ENCODE data around the gene FRMD4A. TPM values are rescaled to one million over a fixed set of nuclear protein-coding genes. Genes with fewer than 3 reads are reported as not detected.

Gene FRMD4A
- total RNA-seq, 1 donor from 2014 or later = 33.3 TPM

GRCh38 chr10:14186245-14186644 lies 144.5 kb downstream of the FRMD4A start:
- no peak for DNase-seq

- DNase-seq = no peak
Observed at GRCh38 chr10:14185316-14186045, 145.2 kb downstream of the FRMD4A start.

- DNase-seq = peak; percentile 21
Observed at GRCh38 chr10:14184841-14185315, 145.8 kb downstream of the FRMD4A start.

GRCh38 chr10:14182781-14183180 lies 147.9 kb downstream of the FRMD4A start:
- no peak for DNase-seq

- DNase-seq = no peak
Observed at GRCh38 chr10:14181567-14181936, 149.2 kb downstream of the FRMD4A start.

GRCh38 chr10:14180911-14181566 lies 149.7 kb downstream of the FRMD4A start:
- no peak for DNase-seq

- no peak for DNase-seq
Observed at GRCh38 chr10:14179251-14179650, 151.5 kb downstream of the FRMD4A start.

- DNase-seq = peak; percentile 41
Observed at GRCh38 chr10:14173706-14174594, 156.8 kb downstream of the FRMD4A start.

GRCh38 chr10:14173391-14173705 lies 157.4 kb downstream of the FRMD4A start:
- DNase-seq = no peak

- DNase-seq = no peak
Observed at GRCh38 chr10:14172336-14172950, 158.3 kb downstream of the FRMD4A start.

- no peak for DNase-seq
Observed at GRCh38 chr10:14171336-14171735, 159.4 kb downstream of the FRMD4A start.

GRCh38 chr10:14163377-14164086 lies 167.2 kb downstream of the FRMD4A start:
- no peak for DNase-seq

GRCh38 chr10:14162629-14163344 lies 167.9 kb downstream of the FRMD4A start:
- DNase-seq = no peak

GRCh38 chr10:14162061-14162460 lies 168.7 kb downstream of the FRMD4A start:
- no peak for DNase-seq

GRCh38 chr10:14160299-14160698 lies 170.4 kb downstream of the FRMD4A start:
- no peak for DNase-seq

GRCh38 chr10:14158575-14158974 lies 172.1 kb downstream of the FRMD4A start:
- DNase-seq = no peak

GRCh38 chr10:14156104-14156503 lies 174.6 kb downstream of the FRMD4A start:
- DNase-seq = no peak

- DNase-seq = no peak
Observed at GRCh38 chr10:14153570-14154055, 177.1 kb downstream of the FRMD4A start.

- no peak for DNase-seq
Observed at GRCh38 chr10:14151571-14151970, 179.2 kb downstream of the FRMD4A start.

GRCh38 chr10:14150526-14150925 lies 180.2 kb downstream of the FRMD4A start:
- no peak for DNase-seq

- DNase-seq = no peak
Observed at GRCh38 chr10:14146501-14146900, 184.2 kb downstream of the FRMD4A start.

Data from skin of body (tissue), 2 donors.